GM18951 (cell line): ENCODE data around the gene ELAPOR1.

ENCODE experiments used
- POLR2A ChIP-seq: IDR thresholded peaks from 4 replicates; pipeline ENCODE4 v1.6.1; 2011; ENCODE audit warnings: mild to moderate bottlenecking; ENCODE audit not compliant: insufficient read length, insufficient read depth; ENCODE audit errors: extremely low read depth
- in situ Hi-C: fragments of 300-500 bp; cut with MboI; formaldehyde crosslinking; loops from one replicate; pipeline ENCODE4 v1.12.0; 2022; ENCODE audit warnings: low sequenced_read_pairs, mixed read lengths, inconsistent platforms; ENCODE audit not compliant: unreplicated experiment

The ELAPOR1 gene

DNA sequence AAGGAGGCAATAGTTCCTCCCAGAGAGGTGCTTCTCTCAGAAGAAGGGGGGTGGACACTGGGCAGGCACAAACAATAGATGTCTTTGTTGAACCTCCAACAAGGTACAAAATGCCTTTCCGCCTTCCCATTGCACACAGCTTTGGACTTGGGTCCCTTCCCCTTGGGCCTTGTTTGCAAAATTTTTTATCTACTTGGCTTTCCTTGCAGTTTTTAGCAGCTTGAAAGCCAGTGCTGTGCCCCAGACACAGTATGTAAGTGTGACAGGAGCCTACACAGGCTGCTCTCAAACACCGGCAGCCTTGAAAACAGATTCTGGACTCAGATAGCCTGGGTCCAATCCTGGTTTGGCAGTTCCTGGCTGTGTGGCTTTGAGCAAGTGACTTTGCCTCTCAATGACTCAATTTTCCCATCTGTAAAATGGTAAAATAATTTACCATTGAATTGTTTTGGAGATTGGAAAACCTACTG lies 43.0 kb downstream of the ELAPOR1 start:
- no peak for TF ChIP-seq POLR2A
- in situ Hi-C loops: no loop called here

DNA sequence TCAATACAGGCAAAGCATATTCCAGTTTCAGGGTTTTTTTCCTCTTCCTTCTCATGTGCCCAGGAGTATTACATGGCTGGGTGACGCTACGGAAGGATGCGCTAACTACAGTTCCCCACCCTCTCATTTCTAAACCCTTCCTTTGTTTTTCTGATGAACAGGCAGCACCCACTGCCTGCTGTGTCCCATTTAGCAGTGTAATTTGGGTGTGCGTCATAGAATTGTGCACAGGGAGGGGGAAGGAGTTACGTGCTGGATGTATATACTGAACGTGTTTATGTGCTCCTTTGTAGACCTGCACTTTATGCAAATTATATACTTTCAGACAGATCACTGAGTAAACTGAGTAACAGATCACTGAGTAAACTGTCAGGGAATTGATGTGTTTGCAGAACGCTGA lies 44.5 kb downstream of the ELAPOR1 start:
- no peak for TF ChIP-seq POLR2A
- in situ Hi-C loops: no loop called here

DNA sequence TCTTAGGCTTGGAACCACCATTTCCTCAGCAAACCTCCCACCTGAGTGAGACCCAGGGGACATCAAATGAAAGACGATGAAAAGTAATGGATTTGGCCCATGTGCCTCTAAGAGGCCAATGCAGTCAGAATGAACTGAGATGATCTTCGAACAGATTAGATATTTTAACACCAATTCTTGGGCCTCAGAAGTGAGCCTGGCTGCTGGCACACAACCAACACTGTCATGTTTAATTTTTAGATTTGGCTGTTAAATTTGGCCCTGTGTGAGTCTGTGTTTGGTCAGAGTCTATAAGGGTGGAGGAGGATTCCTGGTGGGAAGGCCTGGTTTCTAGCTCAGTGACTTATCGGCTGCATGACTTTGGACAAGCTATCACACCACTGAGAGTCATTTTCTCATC lies 45.4 kb downstream of the ELAPOR1 start:
- in situ Hi-C loops: no loop called here
- no peak for TF ChIP-seq POLR2A

DNA sequence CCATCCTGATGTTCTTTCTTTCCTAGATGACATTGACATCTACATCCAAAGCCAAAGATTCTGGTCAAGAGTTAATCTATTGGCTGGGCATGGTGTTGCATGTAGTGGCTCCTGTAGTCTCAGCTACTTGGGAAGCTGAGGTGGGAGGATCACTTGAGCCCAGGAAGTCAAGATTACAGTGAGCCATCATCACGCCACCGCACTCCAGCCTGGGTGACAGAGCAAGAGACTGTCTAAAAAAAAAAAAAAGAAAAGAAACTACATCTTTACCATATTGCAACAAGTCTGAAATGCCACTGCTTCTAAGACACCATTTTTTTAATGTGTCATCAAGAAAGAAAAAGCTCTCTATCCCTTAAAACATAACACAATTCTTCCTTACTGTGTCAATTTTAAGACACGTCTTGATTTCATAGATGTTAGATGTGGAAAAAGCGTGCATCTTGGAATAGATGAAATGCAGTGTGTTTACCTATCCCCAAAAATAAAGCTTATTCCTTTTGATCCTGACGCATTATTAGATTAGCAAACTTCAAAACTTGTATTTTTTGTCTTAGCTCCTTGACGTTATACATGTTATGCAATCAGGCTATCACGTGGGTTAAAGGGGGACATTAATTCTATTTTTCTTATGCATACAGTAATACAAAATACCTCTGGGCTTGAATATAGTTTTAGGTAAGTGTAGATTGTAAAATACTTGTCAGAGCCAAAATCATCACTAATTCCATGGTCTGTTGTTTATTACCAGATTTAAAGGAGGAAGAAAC lies 46.3 kb downstream of the ELAPOR1 start:
- in situ Hi-C loops: no loop called here
- TF ChIP-seq POLR2A: no peak

DNA sequence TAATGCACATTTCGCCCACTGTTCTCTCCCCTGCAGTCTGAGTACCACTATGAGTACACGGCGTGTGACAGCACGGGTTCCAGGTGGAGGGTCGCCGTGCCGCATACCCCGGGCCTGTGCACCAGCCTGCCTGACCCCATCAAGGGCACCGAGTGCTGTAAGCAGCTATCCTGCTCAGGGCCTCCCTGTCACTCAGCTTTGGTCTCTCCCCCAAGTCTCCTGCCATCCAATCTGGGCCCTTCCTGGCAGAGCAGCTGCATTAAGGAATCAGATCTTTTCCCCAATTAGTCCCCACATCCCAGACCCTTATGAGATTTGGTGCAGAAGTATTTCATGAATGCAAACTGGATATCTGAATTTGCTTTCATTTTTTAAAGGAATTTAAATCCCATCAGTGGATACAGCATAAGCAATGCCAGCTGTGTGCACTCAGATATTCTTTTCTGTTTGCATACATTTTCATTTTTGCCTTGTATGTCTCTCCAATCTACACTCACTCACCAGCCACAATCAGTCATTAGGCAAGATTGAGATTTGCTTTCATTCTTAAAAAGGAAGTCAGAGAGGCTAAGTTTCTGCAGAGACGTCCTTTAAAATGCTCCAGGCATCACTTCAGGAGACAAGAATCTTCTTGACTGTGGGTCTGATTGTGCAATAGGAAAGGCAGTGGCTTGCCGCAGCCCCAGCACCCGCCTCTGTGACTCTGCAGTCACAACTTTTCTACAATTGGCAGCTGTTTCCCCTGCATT lies 48.1 kb downstream of the ELAPOR1 start:
- in situ Hi-C loops: no loop called here

DNA sequence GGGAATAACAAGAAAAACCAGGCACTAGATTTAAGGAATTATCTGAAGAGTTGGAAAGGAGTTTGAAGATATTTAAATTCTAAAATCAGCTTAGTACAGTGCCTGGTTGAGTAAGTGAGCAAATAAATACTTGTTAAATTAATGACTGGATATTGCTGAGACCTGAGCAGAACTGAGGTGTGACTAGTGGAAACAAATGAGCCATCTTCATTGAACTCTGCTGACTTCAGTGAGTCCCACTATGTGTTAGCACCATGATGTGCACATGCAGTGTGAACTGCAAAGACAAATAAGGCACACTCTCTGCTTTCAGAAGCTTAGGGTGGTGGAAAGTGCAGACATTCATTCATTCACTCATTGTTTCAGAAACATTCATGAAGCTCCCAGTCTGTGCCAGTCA lies 48.7 kb downstream of the ELAPOR1 start:
- no peak for TF ChIP-seq POLR2A
- in situ Hi-C loops: no loop called here

More for the DNA sequence above, 48.1 kb downstream of the ELAPOR1 start:
- no peak for TF ChIP-seq POLR2A

DNA sequence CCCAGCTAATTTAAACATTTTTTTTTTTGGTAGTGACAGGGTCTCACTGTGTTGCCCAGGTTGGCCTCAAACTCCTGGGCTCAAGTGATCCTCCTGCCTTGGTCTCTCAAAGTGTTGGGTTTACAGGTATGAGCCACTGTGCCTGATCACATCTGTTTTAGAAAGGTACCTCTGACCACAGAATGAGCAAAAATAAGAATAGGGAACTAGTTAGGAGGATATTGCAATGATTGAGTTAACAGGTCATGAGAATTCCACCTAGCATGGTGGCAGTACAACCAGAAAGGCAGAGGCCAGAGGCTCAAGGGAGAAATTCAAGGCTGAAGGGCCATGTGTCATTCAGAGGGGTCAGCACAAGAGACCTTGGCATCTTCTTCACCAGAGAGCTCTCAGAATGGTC lies 49.6 kb downstream of the ELAPOR1 start:
- TF ChIP-seq POLR2A: no peak
- in situ Hi-C loops: no loop called here
